GM12891 (cell line): ENCODE data around the gene TNFRSF8.

Source experiments
- PAX5 ChIP-seq: IDR thresholded peaks from 2 replicates; pipeline ENCODE4 v1.6.1; 2011; ENCODE audit warnings: low read length, moderate library complexity, mild to moderate bottlenecking; ENCODE audit not compliant: insufficient read depth, severe bottlenecking
- POLR2A ChIP-seq: IDR thresholded peaks from 2 replicates; pipeline ENCODE4 v1.6.1; 2011; ENCODE audit warnings: low read depth, low read length, control low read depth
- POLR2AphosphoS5 ChIP-seq: IDR thresholded peaks from 2 replicates; pipeline ENCODE4 v1.6.1; 2011; ENCODE audit warnings: low read depth, low read length, control low read depth
- POU2F2 ChIP-seq: IDR thresholded peaks from 2 replicates; pipeline ENCODE4 v1.6.1; 2011; ENCODE audit warnings: low read depth, mild to moderate bottlenecking, control low read depth, low read length, moderate library complexity
- SPI1 ChIP-seq: IDR thresholded peaks from 2 replicates; pipeline ENCODE4 v1.6.1; 2011; ENCODE audit warnings: low read depth, low read length, control low read depth
- TAF1 ChIP-seq: IDR thresholded peaks from 2 replicates; pipeline ENCODE4 v1.6.1; 2011; ENCODE audit warnings: low read depth, low read length, control low read depth

GRCh38 chr1:12173041-12173509 lies 110.0 kb downstream of the TNFRSF8 start:
- TF ChIP-seq TAF1 = no peak
- TF ChIP-seq POLR2A = no peak
- TF ChIP-seq POLR2AphosphoS5 = no peak
- TF ChIP-seq SPI1 = no peak
- TF ChIP-seq POU2F2 = no peak
- TF ChIP-seq PAX5 = no peak
